Fibroblast of lung (primary cell): ENCODE data around the gene LRRC47. TPM values are rescaled to one million over a fixed set of nuclear protein-coding genes. Genes with fewer than 3 reads are reported as not detected.

ENCODE experiments used
- DNase-seq, 2 donors: peaks; one replicate each; pipeline versions ENCODE4 v3.0.0 to v3.0.0-alpha.2; 2010; ENCODE audit warnings: low read depth in 2 of 2
- H2AFZ ChIP-seq: 2 replicates; pipeline ENCODE4 v1.5.1; 2012; ENCODE audit warnings: low read length, control low read depth, inconsistent platforms
- H3K27ac ChIP-seq: 2 replicates; pipeline ENCODE4 v1.5.1; 2011; ENCODE audit warnings: low read length, control low read depth; ENCODE audit not compliant: insufficient read depth
- H3K27me3 ChIP-seq: 2 replicates; pipeline ENCODE4 v1.5.1; 2011; ENCODE audit warnings: mild to moderate bottlenecking, low read length; ENCODE audit not compliant: control insufficient read depth, insufficient read depth
- H3K36me3 ChIP-seq: 2 replicates; pipeline ENCODE4 v1.5.1; 2011; ENCODE audit warnings: low read length; ENCODE audit not compliant: control insufficient read depth, insufficient read depth
- H3K4me1 ChIP-seq: 2 replicates; pipeline ENCODE4 v1.5.1; 2011; ENCODE audit warnings: low read length; ENCODE audit not compliant: control insufficient read depth, insufficient read depth; ENCODE audit errors: extremely low read depth
- H3K4me2 ChIP-seq: 2 replicates; pipeline ENCODE4 v1.5.1; 2011; ENCODE audit warnings: low read length, control low read depth; ENCODE audit not compliant: insufficient read depth; ENCODE audit errors: extremely low read depth
- H3K4me3 ChIP-seq, 4 experiments: fragments of 200-600 bp in 1 of 4; sonication (generic) in 1 of 4; replicated peaks in 1 of 4; 2 replicates each; pipeline ENCODE4 v1.5.1; 2011 to 2016; ENCODE audit warnings: low read length in 4 of 4, low read depth in 3 of 4, mild to moderate bottlenecking in 3 of 4, control low read depth in 2 of 4, inconsistent platforms in 1 of 4, mixed read lengths in 1 of 4; ENCODE audit not compliant: insufficient read depth in 1 of 4; ENCODE audit errors: control extremely low read depth in 1 of 4
- H3K79me2 ChIP-seq: 2 replicates; pipeline ENCODE4 v1.5.1; 2012; ENCODE audit warnings: mild to moderate bottlenecking, low read length, inconsistent platforms; ENCODE audit not compliant: control insufficient read depth, insufficient read depth
- H3K9ac ChIP-seq: 2 replicates; pipeline ENCODE4 v1.5.1; 2011; ENCODE audit warnings: mild to moderate bottlenecking, low read length, control low read depth; ENCODE audit not compliant: insufficient read depth
- H3K9me3 ChIP-seq: 2 replicates; pipeline ENCODE4 v1.5.1; 2012; ENCODE audit warnings: low read depth, low read length; ENCODE audit not compliant: control insufficient read depth, insufficient read depth
- H4K20me1 ChIP-seq: 2 replicates; pipeline ENCODE4 v1.5.1; 2011; ENCODE audit warnings: low read length; ENCODE audit not compliant: control insufficient read depth, insufficient read depth; ENCODE audit errors: extremely low read depth
- EZH2 ChIP-seq: IDR thresholded peaks from 2 replicates; pipeline ENCODE4 v1.5.1; 2012; ENCODE audit warnings: low read length, control low read depth, mild to moderate bottlenecking; ENCODE audit errors: missing control alignments
- polyA plus RNA-seq, 2 donors: library from polyadenylated mRNA; depleted of rRNA in 1 of 2; stranded (reverse) in 1 of 2; unstranded in 1 of 2; fragments of >200 nt; gene quantifications; 2 replicates each; pipeline ENCODE4 v1.2.1, GENCODE V29; 2011 to 2012; ENCODE audit warnings: missing spikeins in 1 of 2
- total RNA-seq: library from RNA; depleted of rRNA; stranded (reverse); fragments of >200 nt; gene quantifications from 2 replicates; pipeline ENCODE4 v1.2.1, GENCODE V29; 2014
- TF ChIP-seq, protein P1 (sequence below), 2 donors: IDR thresholded peaks in 1 of 2; conservative IDR thresholded peaks in 1 of 2; 1 replicate in 1 of 2; 2 replicates in 1 of 2; pipeline ENCODE4 v1.5.1; 2011 to 2012; ENCODE audit warnings: low read length in 2 of 2, control low read depth in 1 of 2, inconsistent platforms in 1 of 2, low read depth in 1 of 2, mild to moderate bottlenecking in 1 of 2

The LRRC47 gene
- total and polyA plus RNA-seq, 2 donors (not counting 1 experiment from before 2014, with no cell fraction given) = 25.1 to 28.8 TPM

GRCh38 chr1:3836421-3836820 lies 40.1 kb upstream of the LRRC47 start:
- no peaks in the 10 kb centered on the region for H3K27me3 ChIP-seq
- no peak for TF ChIP-seq EZH2
- TF ChIP-seq, protein P1, sequence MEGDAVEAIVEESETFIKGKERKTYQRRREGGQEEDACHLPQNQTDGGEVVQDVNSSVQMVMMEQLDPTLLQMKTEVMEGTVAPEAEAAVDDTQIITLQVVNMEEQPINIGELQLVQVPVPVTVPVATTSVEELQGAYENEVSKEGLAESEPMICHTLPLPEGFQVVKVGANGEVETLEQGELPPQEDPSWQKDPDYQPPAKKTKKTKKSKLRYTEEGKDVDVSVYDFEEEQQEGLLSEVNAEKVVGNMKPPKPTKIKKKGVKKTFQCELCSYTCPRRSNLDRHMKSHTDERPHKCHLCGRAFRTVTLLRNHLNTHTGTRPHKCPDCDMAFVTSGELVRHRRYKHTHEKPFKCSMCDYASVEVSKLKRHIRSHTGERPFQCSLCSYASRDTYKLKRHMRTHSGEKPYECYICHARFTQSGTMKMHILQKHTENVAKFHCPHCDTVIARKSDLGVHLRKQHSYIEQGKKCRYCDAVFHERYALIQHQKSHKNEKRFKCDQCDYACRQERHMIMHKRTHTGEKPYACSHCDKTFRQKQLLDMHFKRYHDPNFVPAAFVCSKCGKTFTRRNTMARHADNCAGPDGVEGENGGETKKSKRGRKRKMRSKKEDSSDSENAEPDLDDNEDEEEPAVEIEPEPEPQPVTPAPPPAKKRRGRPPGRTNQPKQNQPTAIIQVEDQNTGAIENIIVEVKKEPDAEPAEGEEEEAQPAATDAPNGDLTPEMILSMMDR (conservative IDR thresholded peaks at IDR 0.05 in 1 of 2, IDR thresholded peaks at IDR 0.05 in 1 of 2; ENCODE audit: low read depth in 1 of 2, low read length in 2 of 2) = no peak
- H4K20me1 ChIP-seq = no peaks in the 10 kb centered on the region
- H3K9ac ChIP-seq = no peak overlapping the region
- H2AFZ ChIP-seq = no peak overlapping the region
- H3K27ac ChIP-seq = no peak overlapping the region
- H3K79me2 ChIP-seq = no peaks in the 10 kb centered on the region
- no peak overlapping the region for H3K4me3 ChIP-seq
- no peaks in the 10 kb centered on the region for H3K4me1 ChIP-seq
- peak in 1 of 2 donors; percentile 69 for DNase-seq
- H3K36me3 ChIP-seq = peaks cover 12% of the 10 kb centered on the region
- no peaks in the 10 kb centered on the region for H3K9me3 ChIP-seq
- no peak overlapping the region for H3K4me2 ChIP-seq

DNA sequence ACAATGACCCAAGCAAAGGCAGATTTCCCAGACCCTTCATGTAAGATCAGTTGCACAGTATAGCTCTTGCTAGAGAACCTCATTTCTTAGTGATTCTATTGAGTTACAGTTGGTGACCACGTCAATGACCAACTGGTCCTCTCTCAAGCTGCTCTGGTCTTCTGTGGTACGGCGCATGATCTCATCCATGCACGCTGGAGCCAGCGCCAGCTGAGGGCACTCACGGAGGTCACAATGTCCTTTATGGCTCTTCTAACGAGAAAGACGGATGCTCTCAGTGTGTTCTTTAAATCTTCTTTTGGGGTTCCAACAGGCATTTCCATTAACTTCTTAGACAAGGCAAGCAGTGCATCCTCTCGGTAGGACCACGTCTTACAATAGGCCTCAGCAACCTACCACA lies 38.4 kb upstream of the LRRC47 start:
- H3K9ac ChIP-seq = no peak overlapping the region
- no peak overlapping the region for H2AFZ ChIP-seq
- no peaks in the 10 kb centered on the region for H3K4me1 ChIP-seq
- H4K20me1 ChIP-seq = no peaks in the 10 kb centered on the region
- TF ChIP-seq EZH2 = no peak
- TF ChIP-seq, protein P1 (conservative IDR thresholded peaks at IDR 0.05 in 1 of 2, IDR thresholded peaks at IDR 0.05 in 1 of 2; ENCODE audit: low read depth in 1 of 2, low read length in 2 of 2) = no peak
- H3K4me2 ChIP-seq = no peak overlapping the region
- H3K27me3 ChIP-seq = no peaks in the 10 kb centered on the region
- peaks cover 15% of the 10 kb centered on the region for H3K36me3 ChIP-seq
- H3K9me3 ChIP-seq = no peaks in the 10 kb centered on the region
- DNase-seq = no peak
- no peak overlapping the region for H3K4me3 ChIP-seq
- no peaks in the 10 kb centered on the region for H3K79me2 ChIP-seq
- H3K27ac ChIP-seq = no peak overlapping the region

DNA sequence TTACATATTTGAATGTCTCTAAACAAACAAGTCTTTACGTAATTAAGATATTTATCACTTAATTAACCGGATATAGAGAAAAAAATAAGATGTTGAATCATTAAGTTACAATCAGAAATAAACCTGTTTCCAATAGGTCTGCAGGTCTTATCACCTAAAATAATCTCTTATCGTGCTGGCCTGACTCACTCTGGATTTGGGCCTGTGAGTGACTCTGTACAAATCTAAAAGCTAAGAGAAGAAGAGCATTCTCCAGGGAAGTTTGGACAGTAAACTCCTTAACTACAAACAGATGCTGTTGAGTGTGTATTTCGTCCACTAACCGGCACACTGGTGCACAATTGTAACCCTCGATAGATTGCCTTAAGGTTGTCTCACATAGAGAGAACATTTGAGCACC lies 35.4 kb upstream of the LRRC47 start:
- Histone ChIP-seq H3K79me2 (no peaks in the 10 kb centered on the region), H3K27ac (no peak overlapping the region), H3K36me3 (peaks cover 12% of the 10 kb centered on the region), H2AFZ (no peak overlapping the region), H3K4me3 (no peak overlapping the region), H3K9me3 (no peaks in the 10 kb centered on the region), H3K4me1 (no peaks in the 10 kb centered on the region), H3K27me3 (no peaks in the 10 kb centered on the region), H3K4me2 (no peak overlapping the region), H4K20me1 (no peaks in the 10 kb centered on the region), H3K9ac (no peak overlapping the region)
- TF ChIP-seq, protein P1 (conservative IDR thresholded peaks at IDR 0.05 in 1 of 2, IDR thresholded peaks at IDR 0.05 in 1 of 2; ENCODE audit: low read depth in 1 of 2, low read length in 2 of 2) = no peak
- no peak for TF ChIP-seq EZH2
- DNase-seq = no peak
